Skeletal muscle satellite cell (primary cell): Measurements from ENCODE around the gene PABPN1.
A peak's percentile ranks its signal among the peaks of the same experiment; 100 is the strongest.

Experiments
- H3K27me3 ChIP-seq: 2 replicates; pipeline ENCODE4 v1.7.0; 2013; ENCODE audit warnings: low read length; ENCODE audit not compliant: control insufficient read depth, insufficient read depth
- H3K36me3 ChIP-seq: 2 replicates; pipeline ENCODE4 v1.7.0; 2013; ENCODE audit warnings: mild to moderate bottlenecking, control low read depth, low read length; ENCODE audit not compliant: insufficient read depth
- H3K4me1 ChIP-seq: 2 replicates; pipeline ENCODE4 v1.7.0; 2013; ENCODE audit warnings: low read length; ENCODE audit not compliant: control insufficient read depth, insufficient read depth
- H3K4me2 ChIP-seq: 2 replicates; pipeline ENCODE4 v1.7.0; 2013; ENCODE audit warnings: mild to moderate bottlenecking, low read length
- H3K4me3 ChIP-seq: 2 replicates; pipeline ENCODE4 v1.7.0; 2013; ENCODE audit warnings: low read length
- H3K9ac ChIP-seq: 2 replicates; pipeline ENCODE4 v1.7.0; 2013; ENCODE audit warnings: mild to moderate bottlenecking, low read depth, low read length, moderate library complexity
- H3K9me3 ChIP-seq: replicated peaks from 2 replicates; pipeline ENCODE4 v1.7.0; 2013; ENCODE audit warnings: mild to moderate bottlenecking, control low read depth, low read length

PABPN1 gene

GRCh38 chr14:23364164-23365035 is 43.1 kb downstream of the PABPN1 start:
- peaks cover 68% of the 10 kb centered on the region for H3K27me3 ChIP-seq

GRCh38 chr14:23365036-23365731 is 43.9 kb downstream of the PABPN1 start, which contains the start of gene EFS:
Gene EFS, minus strand, starts transcription at chr14:23365172. Its CDS starts 147 bp downstream, at chr14:23365025.
- no peaks in the 10 kb centered on the region for H3K4me1 ChIP-seq

More at GRCh38 chr14:23364164-23365035, 43.1 kb downstream of the PABPN1 start:
- peak overlapping the region; percentile 61 for H3K4me3 ChIP-seq
- no peaks in the 10 kb centered on the region for H3K36me3 ChIP-seq
- no peaks in the 10 kb centered on the region for H3K4me1 ChIP-seq
- peak overlapping the region; percentile 76 for H3K4me2 ChIP-seq
- H3K9me3 ChIP-seq = no peaks in the 10 kb centered on the region
- H3K9ac ChIP-seq = peak overlapping the region; percentile 56

GRCh38 chr14:23365732-23366425 is 44.6 kb downstream of the PABPN1 start:
- Histone ChIP-seq H3K36me3 (no peaks in the 10 kb centered on the region), H3K27me3 (peaks cover 78% of the 10 kb centered on the region), H3K9ac (peak overlapping the region; percentile 56), H3K4me2 (peak overlapping the region; percentile 76), H3K9me3 (no peaks in the 10 kb centered on the region), H3K4me1 (no peaks in the 10 kb centered on the region), H3K4me3 (peak overlapping the region; percentile 61)

More at GRCh38 chr14:23365036-23365731, 43.9 kb downstream of the PABPN1 start, which contains the start of gene EFS:
- H3K36me3 ChIP-seq = no peaks in the 10 kb centered on the region
- H3K4me2 ChIP-seq = peak within 1 kb of the TSS; percentile 76
- H3K4me3 ChIP-seq = peak within 1 kb of the TSS; percentile 61
- H3K9me3 ChIP-seq = no peaks in the 10 kb centered on the region
- peaks cover 74% of the 10 kb centered on the region for H3K27me3 ChIP-seq
- H3K9ac ChIP-seq = peak within 1 kb of the TSS; percentile 56

- Histone ChIP-seq H3K4me2 (peak overlapping the region; percentile 20), H3K4me1 (no peaks in the 10 kb centered on the region), H3K9me3 (no peaks in the 10 kb centered on the region), H3K4me3 (no peak overlapping the region), H3K36me3 (no peaks in the 10 kb centered on the region), H3K27me3 (peaks cover 77% of the 10 kb centered on the region), H3K9ac (no peak overlapping the region)
These were observed 45.2 kb downstream of the PABPN1 start for GRCh38 chr14:23366426-23366921.

- H3K27me3 ChIP-seq = peaks cover 59% of the 10 kb centered on the region
These were observed 49.0 kb downstream of the PABPN1 start for GRCh38 chr14:23370221-23370620.

GRCh38 chr14:23371865-23372264 is 50.6 kb downstream of the PABPN1 start:
- Histone ChIP-seq H3K4me3 (no peak overlapping the region), H3K4me2 (no peak overlapping the region), H3K27me3 (peaks cover 52% of the 10 kb centered on the region)

More at GRCh38 chr14:23370221-23370620, 49.0 kb downstream of the PABPN1 start:
- Histone ChIP-seq H3K4me3 (no peak overlapping the region), H3K36me3 (no peaks in the 10 kb centered on the region), H3K4me2 (no peak overlapping the region), H3K4me1 (no peaks in the 10 kb centered on the region), H3K9ac (no peak overlapping the region), H3K9me3 (no peaks in the 10 kb centered on the region)

GRCh38 chr14:23372509-23372908 is 51.3 kb downstream of the PABPN1 start, which contains the start of gene IL25:
Gene IL25, plus strand, starts transcription at chr14:23372809.
- Histone ChIP-seq H3K4me1 (no peaks in the 10 kb centered on the region), H3K4me3 (no peak within 1 kb of the TSS), H3K4me2 (no peak within 1 kb of the TSS), H3K36me3 (no peaks in the 10 kb centered on the region), H3K9ac (no peak within 1 kb of the TSS), H3K27me3 (peaks cover 52% of the 10 kb centered on the region), H3K9me3 (no peaks in the 10 kb centered on the region)

More at GRCh38 chr14:23371865-23372264, 50.6 kb downstream of the PABPN1 start:
- Histone ChIP-seq H3K4me1 (no peaks in the 10 kb centered on the region), H3K9me3 (no peaks in the 10 kb centered on the region), H3K9ac (no peak overlapping the region), H3K36me3 (no peaks in the 10 kb centered on the region)

- no peaks in the 10 kb centered on the region for H3K9me3 ChIP-seq
- peaks cover 52% of the 10 kb centered on the region for H3K27me3 ChIP-seq
- no peak overlapping the region for H3K4me2 ChIP-seq
- no peaks in the 10 kb centered on the region for H3K36me3 ChIP-seq
- no peak overlapping the region for H3K4me3 ChIP-seq
- H3K9ac ChIP-seq = no peak overlapping the region
- no peaks in the 10 kb centered on the region for H3K4me1 ChIP-seq
These were observed 51.8 kb downstream of the PABPN1 start for GRCh38 chr14:23373041-23373440.
